Parathyroid adenoma (tissue), 2 donors: ENCODE data around the gene MLXIP.

Source experiments
- H2AFZ ChIP-seq: fragments of 300-600 bp; sonication (generic); one replicate; pipeline ENCODE4 v1.7.0; 2017; ENCODE audit warnings: antibody characterized with exemption, mild to moderate bottlenecking
- H3K27ac ChIP-seq: fragments of 300-600 bp; sonication (generic); one replicate; pipeline ENCODE4 v1.7.0; 2017
- H3K27me3 ChIP-seq: fragments of 300-600 bp; sonication (generic); one replicate; pipeline ENCODE4 v1.7.0; 2017; ENCODE audit warnings: low read length; ENCODE audit not compliant: control insufficient read depth, insufficient read depth
- H3K36me3 ChIP-seq: fragments of 300-600 bp; sonication (generic); one replicate; pipeline ENCODE4 v1.7.0; 2017; ENCODE audit warnings: low read length; ENCODE audit not compliant: control insufficient read depth, insufficient read depth
- H3K4me1 ChIP-seq: fragments of 300-600 bp; sonication (generic); one replicate; pipeline ENCODE4 v1.7.0; 2017; ENCODE audit warnings: control low read depth
- H3K4me2 ChIP-seq: fragments of 300-600 bp; sonication (generic); one replicate; pipeline ENCODE4 v1.7.0; 2017; ENCODE audit warnings: low read length
- H3K4me3 ChIP-seq: fragments of 300-600 bp; sonication (generic); one replicate; pipeline ENCODE4 v1.7.0; 2017; ENCODE audit warnings: low read depth, low read length
- H3K79me2 ChIP-seq: fragments of 300-600 bp; sonication (generic); one replicate; pipeline ENCODE4 v1.7.0; 2017; ENCODE audit warnings: control low read depth
- H3K9ac ChIP-seq: fragments of 300-600 bp; sonication (generic); one replicate; pipeline ENCODE4 v1.7.0; 2017; ENCODE audit warnings: mild to moderate bottlenecking
- H3K9me3 ChIP-seq: fragments of 300-600 bp; sonication (generic); one replicate; pipeline ENCODE4 v1.7.0; 2017; ENCODE audit warnings: low read length; ENCODE audit not compliant: control insufficient read depth
- CTCF ChIP-seq: fragments of 300-600 bp; sonication (generic); IDR thresholded peaks from one replicate; pipeline ENCODE4 v1.7.0; 2017; ENCODE audit warnings: antibody characterized with exemption, mild to moderate bottlenecking
- donor health status: primary hyperparathyroidism.

Gene MLXIP

DNA sequence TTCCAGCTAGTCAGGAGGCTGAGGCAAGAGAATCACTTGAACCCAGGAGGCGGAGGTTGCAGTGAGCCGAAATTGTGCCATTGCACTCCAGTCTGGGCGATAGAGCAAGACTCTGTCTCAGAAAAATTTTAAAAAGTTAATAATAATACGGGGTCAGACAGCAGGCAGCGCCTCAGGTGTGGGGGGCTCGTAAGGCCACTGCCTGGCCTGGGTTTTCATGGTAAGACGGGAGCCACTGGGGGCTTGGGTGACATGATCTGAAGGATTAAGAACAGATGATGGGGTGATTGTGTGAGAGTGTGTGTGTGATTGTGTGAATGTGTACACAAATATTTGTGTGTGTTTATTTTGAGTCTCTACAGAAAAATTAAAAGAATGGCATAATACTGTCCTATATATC lies 33.3 kb upstream of the MLXIP start:
- Histone ChIP-seq H3K9ac (no peak overlapping the region), H3K4me2 (no peak overlapping the region), H3K36me3 (no peaks in the 10 kb centered on the region), H3K4me3 (no peak overlapping the region), H2AFZ (no peak overlapping the region), H3K79me2 (no peaks in the 10 kb centered on the region), H3K4me1 (no peaks in the 10 kb centered on the region), H3K27ac (no peak overlapping the region), H3K27me3 (no peaks in the 10 kb centered on the region), H3K9me3 (no peaks in the 10 kb centered on the region)
- no peak for TF ChIP-seq CTCF

DNA sequence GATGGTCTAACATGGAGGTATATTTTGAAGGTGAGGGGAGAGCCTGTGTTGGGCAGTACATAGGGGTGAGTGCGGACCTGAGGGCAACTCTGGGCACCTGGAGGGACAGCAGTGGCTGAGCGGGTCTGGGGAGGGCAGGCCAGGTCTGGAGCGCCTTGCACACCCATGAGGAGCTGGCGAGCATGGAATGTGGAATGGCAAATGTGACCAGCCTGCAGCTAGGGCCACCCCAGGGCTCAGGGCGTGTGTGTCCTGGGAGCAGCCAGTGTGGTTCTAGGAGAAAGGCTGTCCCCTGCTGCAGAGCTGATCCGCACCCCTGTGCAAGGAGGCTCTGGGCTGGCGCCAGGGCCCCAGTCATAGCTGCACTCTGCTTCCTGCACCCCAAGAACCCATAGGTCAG lies 32.4 kb upstream of the MLXIP start:
- Histone ChIP-seq H3K4me3 (no peak overlapping the region), H3K4me1 (peaks cover 3% of the 10 kb centered on the region), H3K36me3 (no peaks in the 10 kb centered on the region), H3K27ac (no peak overlapping the region), H3K4me2 (no peak overlapping the region), H3K9me3 (no peaks in the 10 kb centered on the region), H3K9ac (no peak overlapping the region), H3K27me3 (no peaks in the 10 kb centered on the region), H2AFZ (no peak overlapping the region), H3K79me2 (no peaks in the 10 kb centered on the region)
- no peak for TF ChIP-seq CTCF

DNA sequence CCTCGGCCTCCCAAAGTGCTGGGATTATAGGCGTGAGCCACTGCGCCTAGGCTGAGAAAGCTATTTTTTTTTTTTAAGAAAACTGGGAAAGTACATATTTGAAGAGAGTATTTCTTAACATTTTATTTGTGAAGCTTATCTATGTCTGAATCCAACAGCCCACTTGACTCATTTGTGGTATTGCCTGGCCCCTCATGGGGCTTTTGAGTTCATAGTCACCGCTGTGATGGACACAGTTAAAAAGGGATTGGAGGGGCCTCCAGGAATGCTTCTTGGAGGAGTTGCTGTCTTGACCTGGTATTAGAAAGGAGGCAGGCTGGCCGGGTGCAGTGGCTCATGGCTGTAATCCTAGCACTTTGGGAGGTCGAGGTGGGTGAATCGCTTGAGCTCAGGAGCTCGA lies 30.4 kb upstream of the MLXIP start:
- no peak overlapping the region for H3K27ac ChIP-seq
- no peaks in the 10 kb centered on the region for H3K36me3 ChIP-seq
- no peaks in the 10 kb centered on the region for H3K79me2 ChIP-seq
- H3K9me3 ChIP-seq, result no peaks in the 10 kb centered on the region
- H3K9ac ChIP-seq, result no peak overlapping the region
- H3K27me3 ChIP-seq, result no peaks in the 10 kb centered on the region
- no peak overlapping the region for H2AFZ ChIP-seq
- TF ChIP-seq CTCF, result no peak
- no peak overlapping the region for H3K4me2 ChIP-seq
- H3K4me1 ChIP-seq, result peaks cover 8% of the 10 kb centered on the region
- no peak overlapping the region for H3K4me3 ChIP-seq

GRCh38 chr12:122049827-122050226 lies 28.7 kb upstream of the MLXIP start:
- no peaks in the 10 kb centered on the region for H3K36me3 ChIP-seq
- H3K9ac ChIP-seq, result no peak overlapping the region
- no peak overlapping the region for H3K4me3 ChIP-seq
- no peak for TF ChIP-seq CTCF
- H3K9me3 ChIP-seq, result no peaks in the 10 kb centered on the region
- H3K27ac ChIP-seq, result no peak overlapping the region
- H3K4me2 ChIP-seq, result no peak overlapping the region
- no peaks in the 10 kb centered on the region for H3K27me3 ChIP-seq
- H2AFZ ChIP-seq, result no peak overlapping the region
- peaks cover 2% of the 10 kb centered on the region for H3K79me2 ChIP-seq
- H3K4me1 ChIP-seq, result peaks cover 8% of the 10 kb centered on the region

- Histone ChIP-seq H3K9me3 (no peaks in the 10 kb centered on the region), H3K9ac (no peak overlapping the region), H3K36me3 (no peaks in the 10 kb centered on the region), H3K4me3 (no peak overlapping the region), H3K4me1 (peaks cover 8% of the 10 kb centered on the region), H3K79me2 (peaks cover 3% of the 10 kb centered on the region), H3K27me3 (no peaks in the 10 kb centered on the region), H2AFZ (peak overlapping the region; percentile 53), H3K4me2 (peak overlapping the region; percentile 58), H3K27ac (peak overlapping the region; percentile 42)
- no peak for TF ChIP-seq CTCF
Observed at GRCh38 chr12:122050706-122051105, 27.9 kb upstream of the MLXIP start.
